Activated CD8-positive, alpha-beta memory T cell treated with anti-CD3 and anti-CD28 coated beads, Interleukin-2, amount 50 U/mL, for 1 hour (primary cell): Measurements from ENCODE around the gene NAIF1.
"Not testable (repeated sequence)": the region's sequence is repeated elsewhere in the genome, so short reads cannot be mapped to it uniquely, and the experiment has no call there.

ENCODE experiments used
- DNase-seq: peaks from one replicate; pipeline ENCODE4 v3.0.0-alpha.2; 2020; ENCODE audit errors: extremely low read depth

The NAIF1 gene

DNA sequence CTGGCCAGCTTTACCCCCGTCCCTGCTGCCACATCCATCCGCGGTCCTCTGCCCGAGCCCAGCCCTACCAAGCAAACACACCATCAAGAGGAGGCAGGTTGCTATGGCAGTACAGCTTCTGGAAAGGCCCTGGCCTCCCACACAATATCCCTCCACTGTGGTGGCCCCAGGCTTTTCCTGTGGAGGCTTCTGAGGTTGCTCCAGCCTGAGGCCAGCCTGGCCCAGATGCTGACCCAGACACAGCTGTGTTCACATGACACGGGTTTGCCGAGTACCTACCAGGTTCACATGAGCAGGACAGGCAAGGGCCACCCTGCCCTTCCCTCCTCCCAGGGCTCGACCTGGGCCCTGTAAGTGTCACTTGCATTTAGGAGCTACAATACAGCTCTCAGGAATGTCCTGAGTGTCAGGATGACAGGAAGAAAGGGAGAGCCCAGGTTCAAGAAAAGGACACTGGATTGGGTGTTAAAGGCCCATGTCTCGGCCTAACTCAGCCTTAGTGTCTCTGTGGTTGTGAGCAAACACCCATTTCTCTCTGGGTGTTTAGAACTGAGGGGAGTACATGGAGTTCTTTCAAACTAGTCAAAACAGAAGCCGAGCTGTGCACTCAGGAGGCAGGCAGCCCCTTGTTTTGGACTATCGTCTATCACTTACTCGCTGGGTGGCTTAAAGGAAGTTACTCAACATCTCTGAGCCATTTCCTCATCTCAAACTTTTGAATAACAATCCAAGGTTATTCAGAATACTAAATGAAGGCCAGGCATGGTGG lies 40.2 kb downstream of the NAIF1 start:
- no peak for DNase-seq

GRCh38 chr9:128026255-128026772 lies 40.8 kb downstream of the NAIF1 start:
- peak; percentile 65 for DNase-seq

GRCh38 chr9:128025736-128026135 lies 41.4 kb downstream of the NAIF1 start:
- no peak for DNase-seq

DNA sequence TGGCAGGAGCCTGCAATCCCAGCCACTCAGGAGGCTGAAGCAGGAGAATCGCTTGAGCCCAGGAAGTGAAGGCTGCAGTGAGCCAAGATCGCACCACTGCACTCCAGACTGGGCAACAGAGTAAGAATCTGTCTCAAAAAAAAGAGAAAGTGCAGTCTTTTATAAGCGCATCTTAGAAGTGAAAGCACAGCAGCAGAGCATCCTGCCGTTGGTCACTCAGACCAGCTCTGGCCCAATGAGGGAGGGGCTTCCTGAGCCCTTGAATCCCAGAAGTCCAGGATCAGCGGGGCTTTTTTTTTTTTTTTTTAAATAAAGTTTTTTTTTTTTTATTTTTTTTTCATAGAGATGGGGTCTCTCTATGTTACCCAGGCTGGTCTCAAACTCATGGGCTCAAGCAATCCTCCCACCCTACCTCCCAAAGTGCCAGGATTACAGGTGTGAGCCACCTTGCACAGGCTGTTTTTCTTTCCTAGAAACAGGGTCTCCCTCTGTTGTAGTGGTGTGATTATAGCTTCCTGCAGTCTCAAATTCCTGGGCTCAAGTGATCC lies 42.3 kb downstream of the NAIF1 start:
- DNase-seq, result no peak

- not testable (repeated sequence) for DNase-seq
Measured at GRCh38 chr9:128023671-128024070, 43.4 kb downstream of the NAIF1 start.

DNA sequence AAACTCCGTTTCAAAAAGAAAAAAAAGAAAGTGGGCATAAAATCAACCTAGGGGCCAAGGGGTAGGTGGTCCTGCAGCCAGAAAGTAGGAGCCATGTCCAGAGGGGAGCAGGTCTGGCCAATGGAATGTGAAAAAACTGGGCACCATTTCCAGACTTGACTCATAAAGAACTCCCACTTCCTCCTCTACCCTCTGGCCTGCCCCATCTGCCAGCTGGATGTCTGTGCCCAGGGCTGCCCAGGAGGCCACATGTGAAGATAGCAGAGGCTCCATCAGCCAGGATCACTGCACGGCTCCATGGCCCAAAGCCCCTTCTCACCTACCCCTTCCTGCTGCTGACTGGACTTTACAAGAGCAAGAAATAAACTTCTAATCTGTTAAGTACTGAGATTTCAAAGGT lies 44.2 kb downstream of the NAIF1 start:
- no peak for DNase-seq

DNA sequence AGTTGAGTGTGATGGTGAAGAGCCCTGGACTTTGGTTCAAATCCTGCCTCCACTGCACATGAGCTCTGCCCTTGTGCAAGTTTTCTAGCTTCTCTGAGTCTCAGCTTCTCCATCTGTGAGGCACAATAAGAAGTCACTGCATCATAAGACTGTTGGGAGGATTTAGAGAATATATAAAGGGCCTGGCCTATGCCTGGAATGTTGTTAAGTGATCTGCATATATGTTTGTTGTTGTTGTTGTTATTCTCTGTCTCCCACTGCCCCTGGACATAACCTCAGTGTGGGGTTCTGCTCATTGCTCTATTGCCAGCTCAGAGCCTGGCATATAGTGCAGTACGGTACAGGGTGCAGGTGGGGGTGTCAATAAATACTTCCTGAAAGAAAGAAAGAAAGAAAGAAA lies 46.0 kb downstream of the NAIF1 start:
- no peak for DNase-seq

- DNase-seq, result no peak
Measured at GRCh38 chr9:128020692-128021091, 46.4 kb downstream of the NAIF1 start.

- DNase-seq, result no peak
Measured at GRCh38 chr9:128015696-128016095, 51.4 kb downstream of the NAIF1 start.
